Activated CD4-positive, alpha-beta T cell treated with anti-CD3 and anti-CD28 coated beads for 1 hour (primary cell): ENCODE data around the gene NTHL1.
"Not testable (repeated sequence)": the region's sequence is repeated elsewhere in the genome, so short reads cannot be mapped to it uniquely, and the experiment has no call there.

ENCODE experiments used
- DNase-seq: peaks from one replicate; pipeline ENCODE4 v3.0.0-alpha.2; 2020

Gene NTHL1

GRCh38 chr16:2040041-2040786 lies 7.4 kb downstream of the NTHL1 start:
- DNase-seq: no peak

- DNase-seq: no peak
Observed at GRCh38 chr16:2039274-2040031, 8.2 kb downstream of the NTHL1 start.

- no peak for DNase-seq
Observed at GRCh38 chr16:2038382-2039231, 9.0 kb downstream of the NTHL1 start.

- DNase-seq: no peak
Observed at GRCh38 chr16:2037647-2038381, 9.8 kb downstream of the NTHL1 start.

- no peak for DNase-seq
Observed at GRCh38 chr16:2037115-2037514, 10.5 kb downstream of the NTHL1 start.

GRCh38 chr16:2036200-2036966 lies 11.3 kb downstream of the NTHL1 start:
- DNase-seq: no peak

GRCh38 chr16:2035431-2036199 lies 12.0 kb downstream of the NTHL1 start:
- DNase-seq: no peak

- no peak for DNase-seq
Observed at GRCh38 chr16:2034696-2035430, 12.8 kb downstream of the NTHL1 start.

GRCh38 chr16:2033909-2034695 lies 13.5 kb downstream of the NTHL1 start:
- not testable (repeated sequence) for DNase-seq

GRCh38 chr16:2033057-2033908 lies 14.4 kb downstream of the NTHL1 start:
- no peak for DNase-seq

- no peak for DNase-seq
Observed at GRCh38 chr16:2032285-2033056, 15.2 kb downstream of the NTHL1 start.

GRCh38 chr16:2031081-2031577 lies 16.5 kb downstream of the NTHL1 start:
- no peak for DNase-seq

GRCh38 chr16:2030036-2030435 lies 17.6 kb downstream of the NTHL1 start:
- DNase-seq: no peak

- no peak for DNase-seq
Observed at GRCh38 chr16:2029350-2029749, 18.3 kb downstream of the NTHL1 start.

GRCh38 chr16:2028620-2029220 lies 18.9 kb downstream of the NTHL1 start:
- no peak for DNase-seq

GRCh38 chr16:2028146-2028545 lies 19.5 kb downstream of the NTHL1 start:
- DNase-seq: no peak
